Fibroblast of skin of right quadriceps (primary cell): ENCODE measurements around the gene CUX1.
"Not testable (repeated sequence)": the region's sequence is repeated elsewhere in the genome, so short reads cannot be mapped to it uniquely, and the experiment has no call there.

Experiments
- DNase-seq: peaks from one replicate; pipeline ENCODE4 v3.0.0-alpha.2; 2013

The CUX1 gene

DNA sequence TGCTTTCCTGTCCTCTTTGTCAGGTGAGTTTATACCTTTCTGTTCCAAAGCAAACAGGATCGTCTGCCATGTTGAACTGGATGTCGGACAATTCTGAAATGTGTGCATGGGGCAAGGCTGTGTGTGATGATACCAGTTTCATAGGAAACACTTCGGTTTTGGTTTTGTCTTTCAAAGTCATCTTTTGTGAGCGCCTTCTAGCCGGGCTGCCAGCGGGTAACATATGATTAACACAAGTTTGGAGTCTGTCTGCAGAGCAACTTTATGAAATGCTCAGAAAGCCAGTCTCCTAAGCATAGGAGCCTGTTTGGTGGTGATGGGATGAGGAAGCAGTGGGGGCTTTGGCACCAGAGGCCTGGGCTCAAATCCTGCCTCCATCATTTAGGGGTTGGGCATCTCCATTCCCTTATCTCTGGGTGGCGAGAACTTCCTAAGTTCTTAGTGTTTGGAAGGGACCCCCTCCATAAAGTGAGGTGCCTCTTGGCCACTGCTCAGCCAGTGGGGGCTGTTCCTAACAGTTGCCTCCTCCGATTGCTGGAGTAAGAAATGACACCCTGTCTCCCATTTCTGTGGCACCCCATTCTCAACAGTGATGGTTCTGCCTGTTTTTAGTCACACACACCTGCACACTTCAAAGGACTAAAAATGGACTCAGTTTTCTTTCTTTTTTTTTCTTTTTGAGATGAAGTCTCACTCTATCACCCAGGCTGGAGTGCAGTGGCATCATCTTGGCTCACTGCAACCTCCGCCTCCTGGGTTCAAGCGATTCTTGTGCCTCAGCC lies 36.8 kb downstream of the CUX1 start:
- no peak for DNase-seq

DNA sequence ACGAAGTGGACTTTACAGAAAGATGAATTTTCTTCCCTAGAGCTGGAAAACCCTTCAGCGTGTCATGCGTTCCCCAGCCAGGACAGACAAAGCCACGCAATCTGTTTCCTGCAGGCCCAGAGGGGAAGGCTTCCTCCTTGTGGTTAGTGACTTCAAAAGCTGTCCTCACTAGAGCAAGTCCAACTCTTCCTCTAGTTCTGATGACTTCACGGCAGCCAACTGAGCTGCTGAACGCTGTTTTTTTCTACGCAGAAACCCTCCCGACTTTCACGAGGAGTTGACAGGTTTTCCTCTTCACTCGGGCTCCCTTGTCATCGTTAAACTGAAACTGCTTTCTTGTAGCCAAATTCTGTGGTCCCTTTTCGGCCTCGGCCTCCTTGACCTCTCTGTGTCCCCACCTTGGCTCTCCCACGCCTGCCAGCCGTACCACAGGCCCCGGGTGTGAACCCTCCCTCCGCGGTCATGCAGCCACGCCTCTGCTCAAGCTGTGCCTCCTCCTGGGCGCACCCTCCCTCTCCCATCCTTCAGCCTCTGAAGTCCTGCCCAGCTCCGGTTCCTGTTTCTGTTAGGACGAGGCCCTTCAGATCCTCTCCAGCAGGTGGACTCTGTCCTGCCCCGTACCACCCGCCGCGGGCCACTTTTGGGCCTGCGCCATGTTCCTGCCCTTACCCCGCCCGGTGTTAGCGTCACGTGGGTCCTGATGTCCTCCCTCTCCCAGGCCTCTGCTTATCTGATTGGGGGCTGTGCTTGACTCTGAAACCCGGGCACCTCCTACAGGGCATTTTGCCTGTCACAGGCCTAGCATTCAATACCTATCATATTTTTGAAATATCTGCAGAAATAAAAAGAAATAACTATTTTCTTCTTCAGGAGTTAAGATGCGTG lies 39.3 kb downstream of the CUX1 start:
- DNase-seq: peak; percentile 77

DNA sequence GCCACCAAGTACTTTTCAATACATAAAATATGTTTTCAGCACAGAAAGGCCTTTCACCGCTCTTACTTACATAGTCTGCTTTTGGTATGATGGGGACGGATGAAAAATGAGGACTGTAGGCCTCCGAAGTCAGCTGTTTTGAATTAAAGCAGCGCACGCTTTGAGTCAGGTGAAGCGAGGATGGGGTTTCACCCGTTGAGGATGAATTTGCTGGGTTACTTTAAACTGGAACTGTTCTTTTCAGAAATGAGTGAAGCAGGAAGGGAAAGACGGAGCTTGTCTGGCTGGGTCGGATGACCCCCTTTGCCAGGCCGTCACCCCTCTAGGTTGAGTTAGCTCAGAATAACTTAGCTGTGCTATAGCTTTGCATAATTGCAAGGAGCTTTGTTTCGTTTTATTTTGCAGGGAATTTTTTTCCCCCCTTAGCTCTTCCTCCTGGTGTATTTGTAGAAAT lies 40.0 kb downstream of the CUX1 start:
- no peak for DNase-seq

DNA sequence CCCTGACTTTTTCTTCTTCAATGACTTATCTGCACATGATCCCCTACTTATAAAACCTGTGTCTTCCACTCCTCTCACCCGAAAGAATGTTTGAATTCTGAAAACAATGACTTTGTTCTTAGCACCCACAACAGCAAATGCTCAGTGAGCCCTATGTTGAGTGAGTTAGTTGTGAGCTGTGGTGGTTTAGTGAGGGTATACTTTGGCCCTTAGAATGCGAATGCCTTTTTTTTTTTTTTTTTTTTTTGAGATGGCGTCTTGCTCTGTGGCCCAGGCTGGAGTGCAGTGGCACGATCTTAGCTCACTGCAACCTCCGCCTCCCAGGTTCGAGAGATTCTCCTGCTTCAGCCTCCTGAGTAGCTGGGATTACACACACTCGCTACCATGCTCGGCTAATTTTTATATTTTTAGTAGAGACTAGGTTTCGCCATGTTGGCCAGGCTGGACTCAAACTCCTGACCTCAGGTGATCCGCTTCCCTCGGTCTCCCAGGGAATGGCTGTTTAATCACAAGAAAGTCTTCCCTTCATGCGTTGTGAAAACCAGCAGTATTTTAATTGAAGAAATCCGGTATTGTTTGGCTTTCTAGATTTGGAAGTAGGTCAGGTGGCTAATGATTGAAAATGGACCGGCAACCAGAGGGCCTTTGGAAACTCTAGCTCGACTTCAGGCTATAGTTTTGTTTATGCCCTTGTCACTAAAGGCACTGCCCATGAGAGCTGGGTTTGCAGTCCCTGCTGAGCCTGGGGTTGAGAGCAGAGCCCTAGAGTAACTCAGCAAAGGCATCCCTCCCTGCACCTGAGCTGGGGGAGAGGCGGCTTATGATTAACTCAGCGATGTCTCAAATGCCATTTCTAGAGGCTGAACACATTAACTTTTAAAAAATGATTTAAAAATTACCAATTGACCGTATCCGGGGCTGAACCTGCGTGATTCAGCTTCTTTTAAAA lies 41.3 kb downstream of the CUX1 start:
- no peak for DNase-seq

DNA sequence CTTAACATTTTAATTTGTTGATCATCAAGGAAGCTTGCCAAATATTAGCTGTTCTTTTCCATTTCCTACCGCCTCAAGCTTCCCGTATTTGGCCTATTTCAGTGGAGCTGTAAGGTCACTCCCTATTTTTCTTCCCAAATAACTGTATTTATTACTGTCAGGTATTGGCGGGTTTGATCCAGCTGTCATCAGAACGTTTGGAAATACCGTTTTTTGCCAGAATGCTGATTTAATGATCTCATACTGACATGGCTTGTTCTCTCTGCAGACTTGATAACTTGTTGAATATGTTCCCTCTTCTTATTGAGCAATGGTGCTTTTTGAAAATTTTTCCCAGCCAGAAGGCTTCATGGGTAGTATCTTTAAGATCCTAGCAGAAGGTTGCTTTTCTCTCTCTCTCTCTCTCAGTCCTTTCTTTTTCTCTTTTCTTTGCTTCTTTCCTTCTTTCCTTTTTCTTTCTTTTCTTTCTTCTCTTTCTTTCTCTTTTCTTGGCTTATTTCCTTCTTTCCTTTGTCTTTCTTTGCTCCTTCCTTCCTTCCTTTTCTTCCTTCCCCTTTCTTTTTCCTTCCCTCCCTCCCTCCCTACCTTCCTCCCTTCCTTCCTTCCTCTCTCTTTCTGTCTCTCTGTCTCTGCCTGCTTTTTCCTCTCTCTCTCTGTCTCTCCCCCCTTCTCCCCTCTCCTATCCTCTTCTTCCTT lies 42.1 kb downstream of the CUX1 start:
- DNase-seq: peak; percentile 18

DNA sequence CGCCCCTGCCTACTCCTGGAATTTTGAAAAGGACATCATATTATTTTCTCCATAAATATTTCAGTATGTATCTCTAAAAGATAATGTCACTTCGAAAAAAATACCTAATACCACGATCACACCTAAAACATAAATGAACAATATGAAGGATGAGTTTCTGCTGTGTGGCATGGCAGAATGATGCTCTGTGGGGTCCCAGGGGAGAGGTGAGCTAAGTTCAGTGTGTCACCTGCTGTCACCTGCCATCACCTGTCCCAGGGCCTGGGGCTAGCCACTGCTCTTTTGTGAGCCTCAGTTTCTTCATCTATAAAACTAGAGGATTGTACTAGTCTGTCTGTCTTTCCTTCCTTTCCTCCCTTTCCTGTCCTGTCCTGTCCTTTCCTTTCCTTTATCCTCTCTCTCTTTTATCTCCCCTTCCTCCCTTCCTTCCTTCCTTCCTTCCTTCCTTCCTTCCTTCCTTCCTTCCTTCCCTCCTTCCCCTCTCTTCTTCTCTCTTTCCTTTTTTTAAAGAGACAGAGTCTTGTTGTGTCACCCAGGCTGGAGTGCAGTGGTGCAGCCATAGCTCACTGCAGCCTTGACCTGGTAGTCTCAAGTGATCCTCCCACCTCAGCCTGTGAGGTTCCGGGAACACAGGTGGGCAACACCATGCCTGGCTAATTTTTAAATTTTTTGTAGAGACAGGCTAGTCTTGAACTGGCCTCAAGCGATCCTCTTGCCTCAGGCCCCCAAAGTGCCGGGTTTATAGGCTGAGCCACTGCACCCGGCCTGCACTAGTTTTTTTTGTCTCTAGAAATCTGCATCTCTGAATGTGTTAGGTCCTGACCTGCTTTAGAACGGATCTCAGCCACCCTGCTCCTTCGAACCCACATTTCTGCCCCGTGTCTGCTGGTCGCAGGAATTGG lies 43.1 kb downstream of the CUX1 start:
- DNase-seq: no peak

DNA sequence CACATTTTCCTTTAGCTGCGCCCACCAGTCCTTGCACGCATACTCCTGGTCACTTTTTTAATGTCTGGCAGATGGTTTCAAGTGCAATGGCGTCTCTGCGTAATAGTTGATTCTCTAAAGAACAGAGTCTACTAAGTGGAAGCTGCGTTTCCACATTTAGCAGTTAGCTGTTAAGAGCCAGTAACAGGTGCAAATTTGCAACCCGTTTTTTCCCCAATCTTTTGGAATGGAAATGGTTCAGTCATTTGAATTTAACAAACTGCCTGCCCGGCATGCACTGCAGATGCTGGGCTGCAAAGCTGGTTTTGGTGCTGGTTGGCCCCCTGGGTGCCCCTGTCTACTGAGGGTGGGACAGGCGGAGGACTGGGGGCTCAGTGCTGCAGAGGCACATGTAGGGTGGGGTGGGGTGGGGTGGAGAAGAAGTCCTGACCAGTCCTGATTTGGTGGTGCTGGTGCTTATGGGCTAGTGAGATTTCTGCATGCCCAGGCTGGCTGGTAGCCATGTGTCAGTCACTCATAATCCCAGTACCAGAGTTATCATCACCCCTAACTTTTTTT lies 43.9 kb downstream of the CUX1 start:
- no peak for DNase-seq

DNA sequence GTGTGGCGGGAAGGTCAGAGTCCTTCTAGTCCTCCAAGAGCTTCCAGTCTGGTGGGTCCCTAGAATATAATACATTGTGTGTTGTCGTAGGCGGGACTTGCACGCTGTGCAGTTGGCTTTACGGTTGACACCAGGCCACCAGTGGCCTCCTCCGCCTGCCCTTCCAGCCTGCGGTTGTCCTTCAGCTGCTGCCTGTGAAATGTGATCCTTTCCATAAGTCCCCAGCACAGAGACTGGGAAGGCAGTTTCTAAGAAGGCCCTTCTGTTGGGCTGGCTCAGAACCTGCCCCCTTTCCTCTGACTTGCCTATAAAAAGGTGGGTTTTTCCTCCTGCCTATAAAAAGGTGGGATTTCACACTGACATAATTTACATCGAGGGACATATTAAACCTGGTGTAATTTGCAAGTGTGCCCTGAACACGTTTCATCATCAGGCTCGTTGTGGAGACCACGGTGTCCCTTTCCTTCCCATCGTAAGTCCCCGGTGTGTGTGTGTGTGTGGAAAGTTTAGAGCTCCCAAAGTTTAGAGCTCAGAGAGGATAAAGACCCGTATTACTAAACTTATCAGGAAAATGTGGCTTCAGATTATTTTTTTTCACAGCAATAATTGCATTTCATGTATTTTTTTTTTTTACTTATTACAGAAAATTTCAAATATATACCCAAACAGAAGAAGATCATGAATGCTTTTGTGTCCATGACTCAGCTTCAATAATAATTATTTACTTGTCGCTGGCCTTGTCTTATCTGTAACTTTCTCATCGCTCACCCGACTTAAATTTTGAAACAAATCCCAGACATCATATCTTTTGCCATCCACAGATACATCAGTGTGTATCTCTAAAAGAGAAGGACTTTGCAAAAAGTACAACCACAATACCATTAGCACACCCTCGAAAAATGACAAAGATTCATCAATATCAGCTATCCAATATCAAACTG lies 45.1 kb downstream of the CUX1 start:
- no peak for DNase-seq

DNA sequence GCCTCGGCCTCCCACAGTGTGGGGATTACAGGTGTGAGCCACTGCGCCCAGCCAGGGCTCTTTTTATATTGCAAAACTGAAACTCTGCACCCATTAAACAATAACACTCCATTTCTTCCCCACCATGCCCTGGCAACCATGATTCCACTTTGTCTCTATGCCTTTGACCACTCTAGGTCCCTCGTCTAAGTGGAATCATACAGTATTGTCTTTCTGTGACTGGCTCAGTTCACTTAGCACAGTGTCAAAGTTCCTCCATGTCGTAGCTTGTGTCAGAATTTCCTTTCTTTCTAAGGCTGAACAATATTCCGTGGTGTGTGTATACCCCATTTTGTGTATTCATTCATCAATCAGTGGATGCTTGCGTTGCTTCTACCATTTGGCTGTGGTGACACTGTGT lies 46.2 kb downstream of the CUX1 start:
- DNase-seq: no peak

DNA sequence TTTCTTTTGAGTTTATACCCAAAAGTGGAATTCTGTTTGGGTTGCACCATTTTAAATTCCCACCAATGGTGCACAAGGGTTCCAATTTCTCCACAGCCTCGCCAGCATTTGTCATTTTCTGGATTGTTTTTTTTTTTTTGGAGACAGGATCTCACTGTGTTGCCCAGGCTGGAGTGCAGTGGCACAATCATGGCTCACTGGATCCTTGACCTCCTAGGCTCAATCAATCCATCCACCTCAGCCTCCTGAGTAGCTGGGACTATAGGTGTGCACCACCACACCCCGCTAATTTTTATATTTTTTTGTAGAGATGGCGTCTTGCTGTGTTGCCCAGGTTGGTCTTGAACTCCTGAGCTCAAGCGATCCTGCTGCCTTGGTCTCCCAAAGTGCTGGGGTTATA lies 46.6 kb downstream of the CUX1 start:
- DNase-seq: no peak

DNA sequence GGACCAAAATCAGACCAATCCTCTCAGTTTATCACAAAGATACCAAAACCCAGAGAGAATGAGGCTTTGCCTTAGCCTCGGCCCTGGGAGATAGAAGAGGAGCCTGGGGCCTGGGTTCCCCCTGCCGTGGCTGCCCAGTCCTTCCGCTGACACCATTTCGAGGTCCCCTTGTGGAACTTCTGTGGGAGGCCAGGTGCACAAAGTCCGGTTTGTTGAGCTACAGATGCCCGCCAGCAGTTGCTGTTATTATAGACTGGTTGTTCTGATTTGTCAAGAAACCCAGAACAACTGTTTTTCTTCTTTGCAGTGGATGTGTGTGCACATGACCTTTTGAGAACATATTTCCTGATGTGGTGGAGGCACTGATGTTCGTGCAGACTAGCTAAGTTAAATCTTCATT lies 47.6 kb downstream of the CUX1 start:
- DNase-seq: no peak

DNA sequence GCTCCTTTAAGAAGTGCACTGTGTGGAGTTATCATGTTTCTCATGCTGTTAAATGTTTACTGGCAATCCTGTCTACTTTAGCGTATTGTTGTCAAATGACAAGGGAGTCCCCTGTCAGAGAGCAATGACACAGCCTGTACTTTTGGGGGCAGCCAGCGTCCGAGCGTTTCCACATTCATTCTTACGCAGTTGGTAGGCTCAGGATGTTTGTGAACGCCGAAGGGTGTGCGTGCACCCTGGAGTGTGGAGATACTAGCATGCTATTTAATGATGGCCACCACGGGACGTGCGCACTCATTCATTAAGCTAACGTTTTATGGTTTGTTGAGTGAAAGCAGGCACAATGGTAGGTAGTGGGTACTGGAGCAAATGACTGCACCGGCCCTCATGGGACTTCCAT lies 48.0 kb downstream of the CUX1 start:
- no peak for DNase-seq

DNA sequence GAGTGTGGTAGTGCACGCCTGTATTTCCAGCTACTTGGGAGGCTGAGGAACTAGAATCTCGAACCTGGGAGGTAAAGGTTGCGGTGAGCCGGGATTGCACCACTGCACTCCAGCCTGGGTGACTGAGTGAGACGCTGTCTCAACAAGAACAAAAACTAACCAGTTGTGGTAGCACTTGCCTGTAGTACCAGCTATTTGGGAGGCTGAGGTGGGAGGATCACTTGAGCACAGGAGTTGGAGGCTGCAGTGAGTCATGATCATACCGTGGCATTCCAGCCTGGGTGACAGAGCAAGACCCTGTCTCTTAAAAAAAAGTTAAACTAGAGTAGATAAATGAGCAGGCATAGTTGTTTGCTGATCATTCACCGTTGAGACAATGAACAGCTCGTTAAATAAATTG lies 48.9 kb downstream of the CUX1 start:
- DNase-seq: no peak

DNA sequence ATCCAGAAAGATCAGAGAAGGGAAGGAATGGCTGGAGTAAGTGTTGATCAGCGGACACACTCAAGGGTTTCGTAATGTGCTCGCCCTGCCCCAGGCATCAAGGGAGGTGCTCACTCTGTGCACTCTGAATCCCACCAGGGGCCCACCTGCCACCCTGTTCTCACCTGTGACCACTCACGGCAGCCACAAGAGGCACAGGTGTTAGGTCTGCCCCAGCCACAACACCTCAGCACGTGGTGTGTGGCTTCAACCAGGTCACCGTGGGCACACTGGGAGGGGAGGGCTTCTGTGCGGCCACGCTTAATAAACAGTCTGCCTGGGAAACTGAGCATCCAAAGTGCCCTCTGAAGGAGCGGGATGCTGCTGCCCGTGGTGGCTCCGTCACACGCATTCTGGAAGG lies 49.8 kb downstream of the CUX1 start:
- DNase-seq: no peak

DNA sequence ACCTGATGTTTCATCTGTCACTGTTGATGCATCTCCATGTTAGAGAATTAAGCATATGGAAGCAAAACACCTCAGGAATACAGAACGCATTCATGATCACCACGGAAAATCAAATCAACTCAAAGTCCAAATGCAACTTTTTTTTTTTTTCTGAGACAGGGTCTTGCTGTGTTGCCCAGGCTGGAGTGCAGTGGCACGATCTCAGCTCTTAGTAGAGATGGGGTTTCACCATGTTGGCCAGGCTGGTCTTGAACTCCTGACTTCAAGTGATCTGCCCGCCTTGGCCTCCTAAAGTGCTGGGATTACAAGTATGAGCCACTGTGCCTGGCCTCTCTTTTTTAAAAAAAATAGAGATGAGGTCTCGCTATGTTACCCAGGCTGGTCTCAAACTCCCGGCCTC lies 50.3 kb downstream of the CUX1 start:
- DNase-seq: not testable (repeated sequence)

DNA sequence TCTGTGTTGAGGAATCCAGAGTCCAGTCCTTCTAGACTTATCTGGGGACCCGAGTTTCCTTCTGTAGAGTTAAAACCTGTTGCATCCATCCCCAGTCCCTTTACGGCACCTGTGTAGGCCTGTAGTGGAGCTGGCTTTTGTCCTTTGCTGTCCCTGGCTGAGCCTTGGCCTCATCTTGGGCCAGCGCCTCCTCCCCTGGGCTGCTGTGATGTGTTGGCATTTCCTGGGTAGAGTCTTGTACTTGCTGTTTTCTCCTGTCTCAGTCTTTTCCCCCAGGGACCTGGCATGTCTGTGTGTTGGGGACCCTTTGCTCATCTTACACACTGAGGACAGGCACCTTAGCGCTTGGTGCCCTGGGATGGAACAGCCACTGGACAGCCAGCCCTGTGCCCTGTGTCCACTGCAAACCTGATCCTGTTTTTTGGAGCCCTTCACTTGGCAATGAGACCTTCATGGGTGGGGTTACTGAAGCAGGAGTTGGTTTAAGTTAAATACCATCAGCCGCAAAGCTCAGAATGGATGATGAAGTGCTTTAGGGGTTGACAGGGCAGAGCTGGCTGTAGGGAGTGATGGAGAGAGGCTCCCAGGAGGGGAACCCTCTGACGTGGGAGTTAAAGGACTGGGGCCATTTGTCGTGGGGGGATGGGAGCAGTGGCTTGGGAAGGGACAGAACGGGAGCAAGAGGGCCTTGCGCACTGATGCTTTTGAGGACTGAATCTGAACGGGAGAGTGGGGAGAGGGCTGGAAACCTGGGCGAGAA lies 50.9 kb downstream of the CUX1 start:
- no peak for DNase-seq

DNA sequence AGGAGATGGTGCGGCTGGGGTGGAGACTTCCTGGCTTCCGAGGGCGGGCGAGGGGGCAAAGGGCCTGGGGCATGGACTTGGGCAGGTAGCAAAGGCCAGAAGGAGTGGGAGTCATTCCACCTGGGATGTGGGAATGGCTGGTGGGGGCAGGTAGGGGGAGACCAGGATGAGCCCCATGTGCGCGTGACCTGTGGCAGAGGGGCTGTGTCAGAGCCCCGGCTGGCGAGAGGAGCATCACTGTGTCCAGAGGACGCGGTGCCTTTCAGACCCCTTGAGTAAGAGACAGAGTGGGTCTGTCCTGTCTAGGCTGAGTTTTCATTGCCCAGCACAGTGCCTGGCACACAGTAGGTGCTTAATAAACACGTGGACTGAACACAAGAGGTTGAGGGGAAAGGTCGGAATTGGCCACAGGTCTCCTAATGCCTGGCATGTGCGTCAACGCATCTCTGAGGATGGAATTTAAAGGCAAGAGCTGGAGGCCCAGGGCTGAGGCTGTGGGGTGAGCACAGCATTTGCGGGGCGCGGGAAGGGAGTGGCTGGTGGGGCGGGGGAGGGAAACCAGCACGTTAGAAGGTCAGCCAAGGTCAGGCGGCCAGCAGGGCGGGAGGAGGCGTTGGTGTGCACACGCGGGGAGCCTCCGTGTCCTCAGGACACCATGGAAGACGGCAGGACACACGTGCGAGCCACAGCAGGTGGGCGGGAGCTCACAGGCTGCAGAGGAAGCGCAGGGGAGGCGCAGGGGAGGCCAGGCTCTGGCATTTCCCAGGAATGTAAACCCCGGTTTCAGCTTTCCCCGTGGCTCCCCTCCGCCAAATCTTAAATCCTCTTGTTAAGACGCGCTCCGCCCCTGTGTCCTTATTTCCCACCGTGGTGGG lies 51.8 kb downstream of the CUX1 start:
- DNase-seq: no peak

DNA sequence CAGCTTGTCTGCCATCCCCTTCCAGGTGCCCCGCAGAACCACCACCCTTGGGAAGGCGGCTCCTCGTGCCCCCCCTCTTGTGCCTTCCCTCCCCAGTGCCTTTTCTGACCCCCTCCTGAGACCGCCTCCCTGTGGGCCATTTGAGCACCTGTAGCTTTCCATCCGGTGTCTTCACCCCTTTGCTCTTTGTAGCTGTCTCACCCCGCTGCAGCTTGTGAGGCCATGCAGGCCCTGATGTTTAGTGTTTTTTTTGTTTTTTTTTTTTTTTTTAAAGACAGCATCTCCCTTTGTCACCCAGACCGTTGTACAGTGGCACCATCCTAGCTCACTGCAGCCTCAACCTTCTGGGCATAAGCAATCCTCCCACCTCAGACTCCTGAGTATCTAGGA lies 52.5 kb downstream of the CUX1 start:
- no peak for DNase-seq
